GM19467 (cell line): Measurements from ENCODE around the gene GPR68.
"Not testable (repeated sequence)": the region's sequence is repeated elsewhere in the genome, so short reads cannot be mapped to it uniquely, and the experiment has no call there.

Experiments
- ATAC-seq: cut with Tn5 transposase; IDR thresholded peaks from one replicate; pipeline ENCODE4 v1.9.1; 2021; ENCODE audit warnings: mild to moderate bottlenecking, moderate library complexity; ENCODE audit not compliant: unreplicated experiment

GPR68 gene

DNA sequence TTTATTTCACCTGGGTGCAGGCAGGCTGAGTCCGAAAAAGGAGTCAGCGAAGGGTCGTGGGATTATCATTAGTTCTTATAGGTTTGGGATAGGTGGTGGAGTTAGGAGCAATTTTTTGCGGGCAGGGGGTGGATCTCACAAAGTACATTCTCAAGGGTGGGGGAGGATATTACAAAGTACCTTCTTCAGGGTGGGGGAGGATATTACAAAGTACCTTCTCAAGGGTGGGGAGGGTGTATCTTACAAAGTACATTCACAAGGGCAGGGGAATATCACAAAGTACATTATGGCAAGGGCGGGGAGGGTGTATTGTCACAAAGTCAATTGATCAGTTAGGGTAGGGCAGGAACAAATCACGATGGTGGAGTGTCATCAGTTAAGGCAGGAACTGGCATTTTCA lies 43.7 kb downstream of the GPR68 start:
- not testable (repeated sequence) for ATAC-seq

DNA sequence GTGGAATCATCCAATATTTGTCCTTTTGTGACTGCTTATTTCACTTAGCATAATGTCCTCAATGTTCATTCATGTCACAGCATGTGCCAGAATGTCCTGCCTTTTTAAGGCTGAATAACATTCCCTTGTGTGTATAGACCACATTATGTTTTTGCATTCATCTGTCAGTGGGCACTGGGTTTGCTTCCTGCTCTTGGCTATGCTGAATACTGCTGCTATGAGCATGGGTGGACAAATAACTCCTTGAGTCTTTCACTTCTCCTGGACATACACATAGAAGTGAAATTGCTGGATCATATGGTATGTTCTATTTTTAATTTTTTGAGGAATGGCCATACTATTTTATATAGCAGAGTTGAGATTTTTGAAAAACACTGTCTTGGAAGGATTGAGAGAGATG lies 46.9 kb downstream of the GPR68 start:
- no peak for ATAC-seq

DNA sequence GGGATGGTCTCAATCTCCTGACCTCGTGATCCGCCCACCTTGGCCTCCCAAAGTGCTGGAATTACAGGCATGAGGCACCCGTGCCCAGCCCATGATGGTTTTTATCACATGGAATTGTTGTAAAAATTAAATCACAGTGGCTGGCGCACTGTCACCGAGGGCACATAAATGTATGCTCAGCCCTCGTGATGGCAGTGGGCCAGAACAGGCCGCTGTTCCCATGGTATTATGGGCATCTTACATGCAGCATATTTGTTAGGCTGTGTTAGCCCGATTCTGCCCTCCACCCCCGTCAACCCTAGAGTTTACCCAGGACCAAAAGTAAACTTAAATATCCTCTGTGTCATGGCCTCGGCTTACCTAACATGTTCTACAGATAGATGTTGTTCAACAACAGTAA lies 48.6 kb downstream of the GPR68 start:
- no peak for ATAC-seq

DNA sequence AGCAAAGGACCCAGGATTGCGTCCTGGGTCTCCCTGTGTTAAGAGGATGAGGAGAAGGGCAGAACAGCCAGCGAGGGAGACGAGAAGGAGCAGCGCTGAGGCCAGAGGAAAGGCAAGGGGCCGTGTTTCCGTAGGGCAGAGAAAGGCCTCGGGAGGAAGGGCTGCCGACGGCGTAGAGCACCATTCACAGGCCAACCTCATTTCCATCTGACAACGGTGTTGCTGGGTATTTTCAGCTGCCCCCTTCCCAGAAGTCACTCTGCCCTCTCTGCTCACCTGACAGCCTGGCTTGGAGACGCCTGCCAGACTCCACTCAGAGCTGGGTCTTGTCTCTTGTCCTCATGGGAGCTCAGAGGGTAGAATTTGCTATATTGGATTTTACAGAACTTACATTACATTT lies 51.4 kb downstream of the GPR68 start:
- ATAC-seq = no peak

DNA sequence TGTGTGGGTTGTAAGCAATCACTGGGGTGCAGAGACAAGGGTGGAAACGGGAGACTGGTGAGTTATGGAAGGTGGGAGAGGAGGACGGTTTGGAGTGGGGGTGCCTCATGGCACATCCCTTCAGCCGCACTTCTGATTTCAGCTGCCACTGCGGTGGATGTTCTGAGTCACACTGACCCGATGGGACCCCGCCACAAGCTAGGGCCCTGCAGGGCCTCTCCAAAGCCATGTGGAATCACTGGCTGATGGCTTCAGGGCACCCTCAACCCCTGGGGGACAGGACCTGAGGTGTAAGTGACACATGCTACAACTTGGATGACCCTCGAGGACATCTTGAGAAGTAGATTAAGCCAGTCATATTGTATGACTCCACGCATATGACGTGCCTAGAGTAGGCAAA lies 53.7 kb downstream of the GPR68 start:
- ATAC-seq = no peak

DNA sequence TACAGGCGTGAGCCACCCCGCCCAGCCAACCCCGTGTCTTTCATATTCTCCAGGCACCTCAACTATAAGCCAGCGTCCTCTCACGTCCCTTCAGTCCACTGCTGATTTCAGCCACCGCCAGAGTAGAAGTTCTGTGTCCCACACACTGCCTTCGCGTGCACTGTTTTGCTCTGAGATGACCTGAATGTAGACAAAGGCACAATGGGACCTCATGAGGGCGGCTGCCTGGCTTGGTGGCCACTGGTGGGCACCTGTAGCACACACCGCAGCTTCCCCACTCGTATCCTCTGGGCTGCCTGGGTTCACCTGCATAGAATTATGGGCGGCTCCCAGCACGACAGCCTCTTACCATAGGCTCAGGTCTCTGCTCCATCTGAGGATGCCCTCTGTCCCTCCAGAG lies 57.2 kb downstream of the GPR68 start:
- no peak for ATAC-seq

DNA sequence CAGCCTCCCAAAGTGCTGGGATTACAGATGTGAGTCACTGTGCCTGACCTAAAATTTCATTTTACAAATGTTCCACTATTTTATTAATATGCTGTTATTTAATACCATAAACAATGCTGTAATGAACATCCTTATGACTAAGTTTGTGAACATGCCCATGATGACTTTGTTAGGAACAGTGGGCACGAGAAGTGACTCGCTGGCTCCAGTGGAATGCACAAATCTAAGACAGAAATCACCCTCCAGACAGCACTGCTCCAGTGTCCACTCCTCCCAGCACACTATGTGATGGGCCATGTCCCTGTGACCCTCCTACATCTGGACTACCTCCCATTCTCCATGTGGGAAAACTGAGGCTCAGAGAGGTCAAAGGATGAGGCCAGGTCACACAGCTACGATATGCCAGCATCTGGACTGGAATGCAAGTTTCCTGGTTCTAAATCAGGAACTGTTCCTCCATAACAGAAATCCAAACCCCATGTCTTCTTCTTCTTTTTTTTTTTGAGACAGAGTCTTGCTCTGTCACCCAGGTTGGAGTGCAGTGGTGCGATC lies 57.9 kb downstream of the GPR68 start:
- no peak for ATAC-seq

DNA sequence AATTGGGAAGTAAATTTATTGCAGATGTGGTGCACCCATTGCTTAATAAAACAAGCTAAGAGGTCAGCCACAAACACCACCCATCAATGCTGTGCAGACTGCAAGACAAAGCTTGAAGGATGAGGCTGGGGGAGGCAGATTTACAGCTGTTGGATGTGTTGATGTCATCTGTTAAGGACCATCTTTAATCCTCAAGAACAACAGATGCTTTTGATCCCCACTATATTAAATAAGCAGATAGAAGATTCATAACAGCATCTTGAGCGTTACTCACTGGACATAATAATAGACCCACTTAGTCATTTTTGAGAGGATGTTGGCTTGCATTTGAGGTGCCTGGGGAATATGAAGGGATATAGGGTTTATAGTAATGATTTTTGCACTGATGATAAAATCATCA lies 58.8 kb downstream of the GPR68 start:
- ATAC-seq = no peak

DNA sequence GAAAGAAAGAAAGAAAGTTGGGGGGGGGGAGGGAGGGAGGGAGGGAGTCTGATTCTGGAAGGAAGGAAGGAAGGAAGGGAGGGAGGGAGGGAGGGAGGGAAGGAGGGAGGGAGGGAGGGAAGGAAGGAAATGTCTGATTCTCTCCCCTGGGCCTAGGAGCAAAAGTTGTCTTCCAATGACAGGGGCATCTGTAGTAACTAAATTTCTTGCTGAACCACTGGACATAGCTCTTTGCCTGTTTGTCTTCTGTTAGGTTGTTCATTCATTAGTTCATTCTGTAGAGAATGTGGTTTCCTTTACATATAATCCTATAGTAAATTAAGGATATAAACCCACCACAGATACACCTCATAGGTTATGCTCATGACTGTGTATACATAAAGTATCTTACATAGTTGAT lies 59.9 kb downstream of the GPR68 start:
- ATAC-seq = no peak

DNA sequence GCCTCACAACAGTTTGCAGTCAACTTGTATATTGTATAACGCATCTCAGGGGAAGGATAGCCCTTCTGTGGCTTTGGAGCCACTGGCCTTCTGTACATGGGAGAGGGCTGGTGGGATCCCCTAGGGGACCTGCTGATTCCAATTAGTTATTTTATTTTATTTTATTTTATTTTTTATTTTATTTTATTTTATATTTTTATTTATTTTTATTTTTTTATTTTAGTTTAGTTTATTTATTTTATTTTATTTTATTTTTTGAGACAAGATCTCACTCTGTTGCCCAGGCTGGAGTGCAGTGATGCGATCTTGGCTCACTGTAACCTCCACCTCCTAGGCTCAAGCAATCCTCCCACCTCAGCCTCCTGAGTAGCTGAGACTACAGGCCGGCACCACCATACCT lies 61.8 kb downstream of the GPR68 start:
- ATAC-seq = not testable (repeated sequence)
